HG03342 (cell line): Measurements from ENCODE around the gene HHIP.
"Not testable (repeated sequence)": the region's sequence is repeated elsewhere in the genome, so short reads cannot be mapped to it uniquely, and the experiment has no call there.

ENCODE experiments used
- ATAC-seq: cut with Tn5 transposase; IDR thresholded peaks from one replicate; pipeline ENCODE4 v1.9.1; 2021; ENCODE audit warnings: mild to moderate bottlenecking, moderate library complexity; ENCODE audit not compliant: unreplicated experiment

Gene HHIP

GRCh38 chr4:144748814-144749555, 103.0 kb downstream of the HHIP start:
- no peak for ATAC-seq

- ATAC-seq: no peak
Observed at GRCh38 chr4:144750348-144750747, 104.4 kb downstream of the HHIP start.

GRCh38 chr4:144754562-144755410, 108.8 kb downstream of the HHIP start:
- no peak for ATAC-seq

GRCh38 chr4:144757969-144758368, 112.0 kb downstream of the HHIP start:
- no peak for ATAC-seq

GRCh38 chr4:144768809-144769208, 122.9 kb downstream of the HHIP start:
- not testable (repeated sequence) for ATAC-seq

- no peak for ATAC-seq
Observed at GRCh38 chr4:144778364-144778763, 132.4 kb downstream of the HHIP start.

GRCh38 chr4:144782345-144782744, 136.4 kb downstream of the HHIP start:
- ATAC-seq: no peak

GRCh38 chr4:144785961-144786360, 140.0 kb downstream of the HHIP start:
- no peak for ATAC-seq

- ATAC-seq: peak; percentile 67
Observed at GRCh38 chr4:144787365-144788258, 141.7 kb downstream of the HHIP start.

- ATAC-seq: no peak
Observed at GRCh38 chr4:144788469-144788868, 142.5 kb downstream of the HHIP start.

GRCh38 chr4:144791933-144792332, 146.0 kb downstream of the HHIP start:
- not testable (repeated sequence) for ATAC-seq
